ENCODE data around the gene IFNAR1.
A peak's percentile ranks its signal among the peaks of the same experiment; 100 is the strongest.

Gene IFNAR1

GRCh38 chr21:33324291-33325221 lies at the start of gene IFNAR1:
TSS of gene IFNAR1 (plus strand) at chr21:33324970. CDS start at chr21:33325056, 86 bp downstream.
- peak; percentile 49; the same call in 1 of the 2 replicates for TF ChIP-seq CEBPB (IDR thresholded peaks at IDR 0.05)
- TF ChIP-seq TEAD4 (IDR thresholded peaks at IDR 0.05) = peak; percentile 52
- TF ChIP-seq NFIC (IDR thresholded peaks at IDR 0.05) = no peak
- peak; percentile 72 for TF ChIP-seq TAF1 (IDR thresholded peaks at IDR 0.05; ENCODE audit: low read depth)
- no peak for TF ChIP-seq EGR1 (IDR thresholded peaks at IDR 0.05)
- TF ChIP-seq ZBTB7A (IDR thresholded peaks at IDR 0.05; ENCODE audit: low read depth) = no peak; the same call in 1 of the 2 replicates
- TF ChIP-seq REST (IDR thresholded peaks at IDR 0.05; ENCODE audit: low read depth) = no peak
- no peak for TF ChIP-seq EP300 (IDR thresholded peaks at IDR 0.05; ENCODE audit: borderline replicate concordance)
- no peak for TF ChIP-seq RAD21 (IDR thresholded peaks at IDR 0.05; ENCODE audit: low read depth)
- no peak for TF ChIP-seq CREB1 (IDR thresholded peaks at IDR 0.05; ENCODE audit: low read depth)
- peak; percentile 75 for TF ChIP-seq MAX (IDR thresholded peaks at IDR 0.05)
- peak; percentile 86 for TF ChIP-seq YY1 (IDR thresholded peaks at IDR 0.05; ENCODE audit: low read depth)
- TF ChIP-seq FOXM1 (IDR thresholded peaks at IDR 0.05; ENCODE audit: borderline replicate concordance, low read depth) = no peak
- peak; percentile 29; the same call in 1 of the 2 replicates for TF ChIP-seq USF1 (IDR thresholded peaks at IDR 0.05)
- TF ChIP-seq TCF12 (IDR thresholded peaks at IDR 0.05; ENCODE audit: low read depth) = peak; percentile 30; the same call in 1 of the 2 replicates

- TF ChIP-seq CREB1 (IDR thresholded peaks at IDR 0.05; ENCODE audit: low read depth) = no peak
- no peak for TF ChIP-seq EGR1 (IDR thresholded peaks at IDR 0.05)
- no peak for TF ChIP-seq MAX (IDR thresholded peaks at IDR 0.05)
- no peak for TF ChIP-seq REST (IDR thresholded peaks at IDR 0.05; ENCODE audit: low read depth)
Observed at GRCh38 chr21:33278721-33279120, 46.0 kb upstream of the IFNAR1 start.

- no peak for TF ChIP-seq TAF1 (IDR thresholded peaks at IDR 0.05; ENCODE audit: low read depth)
- no peak for TF ChIP-seq MAX (IDR thresholded peaks at IDR 0.05)
- TF ChIP-seq ZBTB7A (IDR thresholded peaks at IDR 0.05; ENCODE audit: low read depth) = no peak
Observed at GRCh38 chr21:33279330-33279820, 45.4 kb upstream of the IFNAR1 start.

- TF ChIP-seq REST (IDR thresholded peaks at IDR 0.05; ENCODE audit: low read depth) = no peak
- TF ChIP-seq YY1 (IDR thresholded peaks at IDR 0.05; ENCODE audit: low read depth) = no peak
- TF ChIP-seq CREB1 (IDR thresholded peaks at IDR 0.05; ENCODE audit: low read depth) = no peak
- no peak for TF ChIP-seq NFIC (IDR thresholded peaks at IDR 0.05)
- TF ChIP-seq EP300 (IDR thresholded peaks at IDR 0.05; ENCODE audit: borderline replicate concordance) = no peak
- no peak for TF ChIP-seq TAF1 (IDR thresholded peaks at IDR 0.05; ENCODE audit: low read depth)
- no peak for TF ChIP-seq TEAD4 (IDR thresholded peaks at IDR 0.05)
- no peak for TF ChIP-seq MAX (IDR thresholded peaks at IDR 0.05)
- no peak for TF ChIP-seq RAD21 (IDR thresholded peaks at IDR 0.05; ENCODE audit: low read depth)
- no peak for TF ChIP-seq USF1 (IDR thresholded peaks at IDR 0.05)
- TF ChIP-seq EGR1 (IDR thresholded peaks at IDR 0.05) = no peak
- no peak for TF ChIP-seq FOXM1 (IDR thresholded peaks at IDR 0.05; ENCODE audit: borderline replicate concordance, low read depth)
- no peak for TF ChIP-seq CEBPB (IDR thresholded peaks at IDR 0.05)
- TF ChIP-seq ZBTB7A (IDR thresholded peaks at IDR 0.05; ENCODE audit: low read depth) = no peak
- TF ChIP-seq TCF12 (IDR thresholded peaks at IDR 0.05; ENCODE audit: low read depth) = no peak
Observed at GRCh38 chr21:33281096-33281652, 43.6 kb upstream of the IFNAR1 start.
